Adrenal gland (tissue), 5 donors: ENCODE data around the gene ERAP2.

Source experiments
- POLR2A ChIP-seq, 2 donors: fragments of 450-650 bp; IDR thresholded peaks; one replicate each; pipeline ENCODE4 v1.6.1; 2017; ENCODE audit warnings: antibody characterized with exemption in 2 of 2, mild to moderate bottlenecking in 2 of 2, moderate library complexity in 1 of 2
- TF ChIP-seq, protein P1 (sequence below), 6 experiments: fragments of 450-650 bp in 4 of 6; fragments of 200-600 bp in 2 of 6; sonication (generic) in 1 of 6; IDR thresholded peaks; 1 replicate in 5 of 6; 2 replicates in 1 of 6; pipeline versions ENCODE4 v1.5.1 to v1.8.0; 2016 to 2021; ENCODE audit warnings: antibody characterized with exemption in 6 of 6, mild to moderate bottlenecking in 2 of 6, moderate library complexity in 1 of 6
- donor health status: DM: no; HTN: no; CAD: no.

GRCh38 chr5:96940586-96940985, 64.3 kb downstream of the ERAP2 start:
- no peak for TF ChIP-seq POLR2A (IDR thresholded peaks at IDR 0.05)
- TF ChIP-seq, protein P1, sequence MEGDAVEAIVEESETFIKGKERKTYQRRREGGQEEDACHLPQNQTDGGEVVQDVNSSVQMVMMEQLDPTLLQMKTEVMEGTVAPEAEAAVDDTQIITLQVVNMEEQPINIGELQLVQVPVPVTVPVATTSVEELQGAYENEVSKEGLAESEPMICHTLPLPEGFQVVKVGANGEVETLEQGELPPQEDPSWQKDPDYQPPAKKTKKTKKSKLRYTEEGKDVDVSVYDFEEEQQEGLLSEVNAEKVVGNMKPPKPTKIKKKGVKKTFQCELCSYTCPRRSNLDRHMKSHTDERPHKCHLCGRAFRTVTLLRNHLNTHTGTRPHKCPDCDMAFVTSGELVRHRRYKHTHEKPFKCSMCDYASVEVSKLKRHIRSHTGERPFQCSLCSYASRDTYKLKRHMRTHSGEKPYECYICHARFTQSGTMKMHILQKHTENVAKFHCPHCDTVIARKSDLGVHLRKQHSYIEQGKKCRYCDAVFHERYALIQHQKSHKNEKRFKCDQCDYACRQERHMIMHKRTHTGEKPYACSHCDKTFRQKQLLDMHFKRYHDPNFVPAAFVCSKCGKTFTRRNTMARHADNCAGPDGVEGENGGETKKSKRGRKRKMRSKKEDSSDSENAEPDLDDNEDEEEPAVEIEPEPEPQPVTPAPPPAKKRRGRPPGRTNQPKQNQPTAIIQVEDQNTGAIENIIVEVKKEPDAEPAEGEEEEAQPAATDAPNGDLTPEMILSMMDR (IDR thresholded peaks at IDR 0.05): no peak
